Smooth muscle cell (in vitro differentiated cells): Measurements from ENCODE around the gene C22orf42. TPM values are rescaled to one million over a fixed set of nuclear protein-coding genes. Genes with fewer than 3 reads are reported as not detected.

ENCODE experiments used
- polyA plus RNA-seq: library from polyadenylated mRNA; unstranded; fragments of >200 nt; fragmentation: Nextera tagmentation; extraction: Ambion mirVana; gene quantifications from 2 replicates; pipeline ENCODE4 v1.2.1, GENCODE V29; 2016
- small RNA-seq: library from RNA; depleted of rRNA; stranded (forward); fragments of <200 nt; gene quantifications from one replicate; pipeline ENCODE3, GENCODE V24; 2014
- total RNA-seq: library from RNA; depleted of rRNA; stranded (reverse); fragments of >200 nt; gene quantifications from 2 replicates; pipeline ENCODE4 v1.2.3, GENCODE V29; 2014

The C22orf42 gene
- total and polyA plus RNA-seq, 2 experiments from 2014 or later = not detected

Small RNAs within 50 kb of the gene (small RNA-seq; reads per million reads assigned to genes)
- gene AP1B1P2 (not detected), gene RF02171 (not detected)

Other genes with a start within 250 kb of the C22orf42 start
- gene YWHAH, start 214.8 kb downstream of the C22orf42 start, total RNA-seq = 74.4 and 79.4 TPM in 2 replicates
- 101 and 103 TPM in 2 replicates for gene YWHAH, start 214.8 kb downstream of the C22orf42 start, polyA plus RNA-seq
- 0.67 TPM in 1 of 2 replicates, not detected in the other for gene SLC5A1, start 116.0 kb downstream of the C22orf42 start, total RNA-seq
- gene SLC5A1, start 116.0 kb downstream of the C22orf42 start, polyA plus RNA-seq = not detected in 2 replicates
- gene RFPL2, start 45.8 kb upstream of the C22orf42 start, total RNA-seq = not detected in 2 replicates
- gene RFPL2, start 45.8 kb upstream of the C22orf42 start, polyA plus RNA-seq = not detected in 2 replicates
- not detected in 2 replicates for gene SLC5A4, start 96.0 kb upstream of the C22orf42 start, total RNA-seq
- gene SLC5A4, start 96.0 kb upstream of the C22orf42 start, polyA plus RNA-seq = not detected in 2 replicates
- not detected in 2 replicates for gene RFPL3, start 198.6 kb upstream of the C22orf42 start, total RNA-seq
- gene RFPL3, start 198.6 kb upstream of the C22orf42 start, polyA plus RNA-seq = 0.26 TPM in 1 of 2 replicates, not detected in the other